ENCODE measurements around the gene ATXN10.

DNA sequence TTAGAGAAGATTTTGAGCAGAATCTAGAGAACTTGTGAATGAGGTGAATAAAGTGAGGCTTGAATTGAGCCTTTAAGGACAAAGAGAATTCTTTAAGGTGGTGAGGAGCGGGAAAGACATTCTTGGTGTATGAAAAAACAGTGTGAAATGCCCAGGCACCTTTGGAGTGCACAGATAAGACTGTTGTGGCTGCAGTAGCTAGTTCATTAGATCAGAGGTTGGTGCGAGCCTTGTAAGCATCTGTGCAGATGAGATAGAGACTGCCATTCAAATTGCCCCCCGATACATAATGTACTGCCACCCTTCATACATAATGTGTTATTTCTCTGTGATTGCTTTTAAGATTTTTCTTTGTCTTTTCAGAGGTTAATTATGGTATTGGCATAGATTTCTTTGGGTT, 31.3 kb downstream of the ATXN10 start:
- TF ChIP-seq, protein P1, sequence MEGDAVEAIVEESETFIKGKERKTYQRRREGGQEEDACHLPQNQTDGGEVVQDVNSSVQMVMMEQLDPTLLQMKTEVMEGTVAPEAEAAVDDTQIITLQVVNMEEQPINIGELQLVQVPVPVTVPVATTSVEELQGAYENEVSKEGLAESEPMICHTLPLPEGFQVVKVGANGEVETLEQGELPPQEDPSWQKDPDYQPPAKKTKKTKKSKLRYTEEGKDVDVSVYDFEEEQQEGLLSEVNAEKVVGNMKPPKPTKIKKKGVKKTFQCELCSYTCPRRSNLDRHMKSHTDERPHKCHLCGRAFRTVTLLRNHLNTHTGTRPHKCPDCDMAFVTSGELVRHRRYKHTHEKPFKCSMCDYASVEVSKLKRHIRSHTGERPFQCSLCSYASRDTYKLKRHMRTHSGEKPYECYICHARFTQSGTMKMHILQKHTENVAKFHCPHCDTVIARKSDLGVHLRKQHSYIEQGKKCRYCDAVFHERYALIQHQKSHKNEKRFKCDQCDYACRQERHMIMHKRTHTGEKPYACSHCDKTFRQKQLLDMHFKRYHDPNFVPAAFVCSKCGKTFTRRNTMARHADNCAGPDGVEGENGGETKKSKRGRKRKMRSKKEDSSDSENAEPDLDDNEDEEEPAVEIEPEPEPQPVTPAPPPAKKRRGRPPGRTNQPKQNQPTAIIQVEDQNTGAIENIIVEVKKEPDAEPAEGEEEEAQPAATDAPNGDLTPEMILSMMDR (IDR thresholded peaks at IDR 0.05; ENCODE audit: low read depth, low read length) = no peak
- TF ChIP-seq EZH2phosphoT487 (IDR thresholded peaks at IDR 0.05; ENCODE audit: low read depth) = no peak

Measured in OCI-LY3 (cell line).